Ovary (tissue), 3 donors: ENCODE measurements around the gene RBM26.

Experiments used
- CTCF ChIP-seq, 3 donors: fragments of 450-650 bp in 2 of 3; fragments of 200-600 bp in 1 of 3; IDR thresholded peaks; one replicate each; pipeline versions ENCODE4 v1.5.1 to v1.8.0; 2016 to 2022; ENCODE audit warnings: antibody characterized with exemption in 3 of 3, mild to moderate bottlenecking in 1 of 3
- POLR2A ChIP-seq: fragments of 450-650 bp; IDR thresholded peaks from one replicate; pipeline ENCODE4 v1.6.1; 2017; ENCODE audit warnings: antibody characterized with exemption, mild to moderate bottlenecking, moderate library complexity
- donor health status: DM: no; HTN: no; CAD: no.

DNA sequence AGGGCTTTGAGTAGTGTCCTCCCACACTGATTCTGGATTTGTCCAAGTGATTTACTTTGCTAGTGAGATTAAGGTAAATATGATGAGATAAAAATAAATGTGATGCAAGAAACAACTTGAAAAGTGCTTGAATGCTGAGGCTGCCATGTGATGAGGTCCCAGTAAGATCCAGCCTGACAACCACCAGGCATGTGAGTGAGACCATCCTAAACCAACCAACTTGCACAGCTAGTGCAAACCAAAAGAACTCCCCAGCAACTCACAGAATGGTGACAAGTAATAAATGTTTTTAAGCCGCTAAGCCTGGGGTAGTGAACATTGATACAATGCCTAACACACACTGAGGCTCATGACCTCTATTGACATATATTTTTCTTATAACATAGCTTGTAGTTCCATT is 13.3 kb upstream of the RBM26 start:
- TF ChIP-seq CTCF (IDR thresholded peaks at IDR 0.05): no peak
- TF ChIP-seq POLR2A: no peak
